IPS-NIHi11 (cell line): ENCODE data around the gene RPA3.

Experiments used
- DNase-seq: peaks from one replicate; pipeline ENCODE4 v3.0.0; 2012; ENCODE audit warnings: mixed read lengths, low spot score

The RPA3 gene

DNA sequence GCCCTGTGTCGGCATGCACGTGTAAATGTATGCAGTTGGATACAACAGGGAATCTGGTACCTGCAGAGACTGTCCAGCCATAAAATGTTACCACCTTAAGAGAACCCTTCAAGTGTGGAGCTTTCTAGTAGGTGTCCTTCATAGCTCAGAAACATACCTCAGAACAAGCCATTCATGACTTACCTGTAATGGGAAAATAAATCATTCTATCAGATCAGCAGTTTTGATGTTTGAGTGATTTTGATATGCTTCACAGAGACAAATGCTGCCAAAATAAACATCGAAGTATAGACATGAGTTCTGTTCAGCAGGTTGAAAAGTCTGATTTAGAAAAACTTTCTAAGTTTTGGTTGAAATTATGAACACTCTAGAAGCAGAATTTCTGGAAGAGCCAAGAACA, 111.4 kb downstream of the RPA3 start:
- peak; percentile 15 for DNase-seq

DNA sequence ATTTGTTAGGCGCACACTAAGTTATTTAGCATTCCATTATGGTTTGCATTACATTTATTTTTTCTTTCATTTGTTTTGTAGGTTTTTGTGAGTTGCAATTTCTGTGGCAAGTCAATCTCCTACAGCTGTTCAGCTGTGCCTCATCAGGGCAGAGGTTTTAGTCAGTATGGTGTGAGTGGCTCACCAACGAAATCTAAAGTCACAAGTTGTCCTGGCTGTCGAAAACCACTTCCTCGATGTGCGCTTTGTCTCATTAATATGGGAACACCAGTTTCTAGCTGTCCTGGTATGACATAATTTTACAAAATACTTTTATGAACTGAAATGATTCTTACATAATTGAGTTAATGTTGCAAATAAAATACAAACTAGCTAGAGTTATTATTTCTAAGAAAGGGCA, 122.2 kb downstream of the RPA3 start:
- DNase-seq = no peak

DNA sequence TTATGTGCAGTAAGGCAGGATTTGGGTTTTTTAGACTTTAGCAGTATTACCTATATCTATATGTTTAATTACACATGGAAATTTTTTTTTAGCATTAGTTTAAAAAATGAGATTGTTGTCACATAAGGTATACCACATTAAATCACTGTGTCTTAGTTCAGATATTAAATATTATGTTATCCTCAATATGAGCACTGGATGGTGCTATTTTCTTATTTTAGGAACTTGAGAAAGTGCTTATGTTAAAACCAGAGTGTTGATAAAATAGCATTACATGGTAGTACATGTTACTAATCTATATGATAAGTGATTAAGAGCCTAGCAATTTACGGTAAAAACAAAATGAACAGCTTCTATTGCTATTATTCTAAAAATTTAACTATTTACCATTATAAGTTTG, 123.0 kb downstream of the RPA3 start:
- no peak for DNase-seq
